T-cell (primary cell): ENCODE results near the gene LRP5. TPM values are rescaled to one million over a fixed set of nuclear protein-coding genes. Genes with fewer than 3 reads are reported as not detected.
"Not testable (repeated sequence)": the region's sequence is repeated elsewhere in the genome, so short reads cannot be mapped to it uniquely, and the experiment has no call there.

Experiments
- ATAC-seq, 4 experiments: fragments of 200-7000 bp in 3 of 4; fragments of 150-1000 bp in 1 of 4; cut with Tn5 transposase; replicated peaks in 1 of 4; 1 replicate in 3 of 4; 2 replicates in 1 of 4; pipeline ENCODE4 v1.10.0; 2021; ENCODE audit warnings: moderate library complexity in 3 of 4, mild to moderate bottlenecking in 2 of 4, moderate number of reproducible peaks in 1 of 4
- CTCF ChIA-PET, 2 donors: fragments of 300-600 bp; sonication (Branson Sonifier 250); formaldehyde crosslinking; loops; one replicate each; lab custom pipeline; 2022; ENCODE audit warnings: antibody characterized with exemption in 2 of 2; lab: Charles Lee
- POLR2A ChIA-PET, 2 donors: fragments of 300-600 bp; sonication (Branson Sonifier 250); formaldehyde crosslinking; loops; one replicate each; lab custom pipeline; 2022; ENCODE audit warnings: antibody characterized with exemption in 2 of 2; lab: Charles Lee
- DNase-seq, 35 experiments: peaks; one replicate each; pipeline versions ENCODE4 v3.0.0 to v3.0.0-alpha.2; 2013 to 2023
- H3K27ac ChIP-seq: one replicate; pipeline ENCODE4 v1.5.1; 2013; ENCODE audit warnings: low read length
- H3K27me3 ChIP-seq, 2 experiments: replicated peaks in 1 of 2; 1 replicate in 1 of 2; 2 replicates in 1 of 2; pipeline versions ENCODE4 v1.6.1 to v1.7.0; 2013; ENCODE audit warnings: low read length in 1 of 2, mixed read lengths in 1 of 2; ENCODE audit not compliant: control insufficient read depth in 2 of 2, insufficient read depth in 2 of 2; ENCODE audit errors: extremely low read depth in 1 of 2
- H3K36me3 ChIP-seq, 2 donors: 1 replicate in 1 of 2; 2 replicates in 1 of 2; pipeline versions ENCODE4 v1.6.1 to v1.7.0; 2013; ENCODE audit warnings: low read length in 1 of 2; ENCODE audit not compliant: control insufficient read depth in 2 of 2, insufficient read depth in 1 of 2; ENCODE audit errors: extremely low read depth in 1 of 2
- H3K4me1 ChIP-seq, 2 experiments: 1 replicate in 1 of 2; 2 replicates in 1 of 2; pipeline versions ENCODE4 v1.6.1 to v1.7.0; 2013; ENCODE audit warnings: low read length in 2 of 2, mixed read lengths in 1 of 2; ENCODE audit not compliant: insufficient read depth in 2 of 2, control insufficient read depth in 1 of 2; ENCODE audit errors: extremely low read depth in 1 of 2
- H3K4me3 ChIP-seq, 2 donors: 1 replicate in 1 of 2; 2 replicates in 1 of 2; pipeline versions ENCODE4 v1.5.1 to v1.7.0; 2013; ENCODE audit warnings: mild to moderate bottlenecking in 2 of 2, low read length in 1 of 2, moderate library complexity in 1 of 2; ENCODE audit not compliant: control insufficient read depth in 1 of 2; ENCODE audit errors: extremely low read depth in 1 of 2
- H3K9me3 ChIP-seq: 2 replicates; pipeline ENCODE4 v1.7.0; 2013
- H3K27ac Mint-ChIP-seq, 2 donors: one replicate each; pipeline ENCODE4 v1.8.0; 2020 to 2021; ENCODE audit warnings: mild to moderate bottlenecking in 2 of 2, mixed read lengths in 2 of 2
- H3K27me3 Mint-ChIP-seq, 2 donors: one replicate each; pipeline ENCODE4 v1.8.0; 2021 to 2022; ENCODE audit warnings: mixed read lengths in 2 of 2
- H3K36me3 Mint-ChIP-seq: one replicate; pipeline ENCODE4 v1.8.0; 2021; ENCODE audit warnings: mixed read lengths
- H3K4me1 Mint-ChIP-seq, 3 donors: one replicate each; pipeline ENCODE4 v1.8.0; 2020 to 2022; ENCODE audit warnings: mixed read lengths in 3 of 3, mild to moderate bottlenecking in 1 of 3
- H3K4me3 Mint-ChIP-seq, 3 donors: one replicate each; pipeline ENCODE4 v1.8.0; 2020 to 2022; ENCODE audit warnings: mild to moderate bottlenecking in 3 of 3, mixed read lengths in 3 of 3, moderate library complexity in 3 of 3
- H3K9me3 Mint-ChIP-seq, 3 donors: one replicate each; pipeline ENCODE4 v1.8.0; 2020 to 2022; ENCODE audit warnings: mixed read lengths in 3 of 3
- WGBS: methylation state at CpG from one replicate; pipeline ENCODE4 v1.1.5; 2013; ENCODE audit warnings: missing lambda C conversion rate; ENCODE audit not compliant: insufficient coverage; 5-methylcytosine and 5-hydroxymethylcytosine counted together
- total RNA-seq, 35 experiments: library from RNA in 6 of 35; stranded (reverse) in 6 of 35; fragments of 120-200 nt in 1 of 35; gene quantifications; one replicate each; pipeline versions ENCODE4 v1.2.1 to v1.2.4 and lab custom pipeline; 2013 to 2026

Gene LRP5
- total RNA-seq, 5 donors from 2014 or later (not counting 1 experiment from before 2014, with no cell fraction given), result 1.8 to 11.3 (median 7.0) TPM

DNA sequence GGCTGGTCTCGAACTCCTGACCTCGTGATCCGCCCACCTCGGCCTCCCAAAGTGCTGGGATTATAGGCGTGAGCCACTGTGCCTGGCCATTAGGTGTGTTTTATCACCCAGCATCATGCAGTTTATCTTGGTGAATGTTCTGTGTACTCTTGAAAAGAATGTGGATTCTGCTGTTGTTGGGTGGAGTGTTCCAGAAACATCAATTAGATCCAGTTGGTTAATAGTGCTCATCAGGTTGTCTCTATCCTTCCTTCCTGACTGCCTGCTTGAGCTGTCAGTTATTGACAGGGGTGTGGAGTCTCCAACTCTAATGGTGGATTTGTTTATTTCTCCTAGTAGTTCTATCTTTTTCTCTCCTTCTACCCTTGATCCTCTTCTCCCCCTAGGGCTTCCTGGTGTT is 118.0 kb downstream of the LRP5 start:
- DNase-seq, result no peak
- ChIA-PET CTCF (no interaction called here), POLR2A (no interaction called here)
- no CpG with 5 or more reads among the region's 5 CpGs for WGBS
- Mint-ChIP-seq H3K27ac (no peak overlapping the region), H3K9me3 (peaks cover 4 to 13% (median 7%) of the 10 kb centered on the region in 3 donors), H3K27me3 (no peaks in the 10 kb centered on the region), H3K36me3 (peaks cover 5% of the 10 kb centered on the region), H3K4me1 (no peaks in the 10 kb centered on the region), H3K4me3 (no peak overlapping the region)
- H3K9me3 ChIP-seq, result no peaks in the 10 kb centered on the region
- no peaks in the 10 kb centered on the region for H3K27me3 ChIP-seq
- no peaks in the 10 kb centered on the region for H3K4me1 ChIP-seq
- H3K36me3 ChIP-seq, result peaks cover 0 to 23% of the 10 kb centered on the region in 2 donors
- ATAC-seq, result no peak
- no peak overlapping the region for H3K27ac ChIP-seq
- H3K4me3 ChIP-seq, result no peak overlapping the region

- Mint-ChIP-seq H3K36me3 (peaks cover 5% of the 10 kb centered on the region), H3K9me3 (peaks cover 4 to 13% (median 7%) of the 10 kb centered on the region in 3 donors), H3K4me1 (no peaks in the 10 kb centered on the region), H3K4me3 (no peak overlapping the region), H3K27me3 (no peaks in the 10 kb centered on the region), H3K27ac (no peak overlapping the region)
- POLR2A ChIA-PET, result no interaction called here
- Histone ChIP-seq H3K27me3 (no peaks in the 10 kb centered on the region), H3K4me1 (no peaks in the 10 kb centered on the region), H3K4me3 (no peak overlapping the region), H3K9me3 (no peaks in the 10 kb centered on the region), H3K27ac (no peak overlapping the region), H3K36me3 (peaks cover 0 to 23% of the 10 kb centered on the region in 2 donors)
- ATAC-seq (no peak), DNase-seq (no peak)
- CTCF ChIA-PET, result no interaction called here
- no CpG with 5 or more reads among the region's 3 CpGs for WGBS
These were observed 118.4 kb downstream of the LRP5 start for GRCh38 chr11:68430801-68431200.

GRCh38 chr11:68431984-68432645 is 119.7 kb downstream of the LRP5 start:
- 88% methylated on average over 22 of the region's 24 CpGs for WGBS
- Mint-ChIP-seq H3K36me3 (peaks cover 5% of the 10 kb centered on the region), H3K4me1 (no peaks in the 10 kb centered on the region), H3K27me3 (no peaks in the 10 kb centered on the region), H3K4me3 (no peak overlapping the region), H3K27ac (no peak overlapping the region), H3K9me3 (peaks cover 4 to 13% (median 7%) of the 10 kb centered on the region in 3 donors)
- ATAC-seq, result no peak
- ChIA-PET CTCF (no interaction called here), POLR2A (no interaction called here)
- H3K9me3 ChIP-seq, result no peaks in the 10 kb centered on the region
- peaks cover 0 to 29% of the 10 kb centered on the region in 2 donors for H3K36me3 ChIP-seq
- H3K4me3 ChIP-seq, result no peak overlapping the region
- H3K4me1 ChIP-seq, result no peaks in the 10 kb centered on the region
- no peak for DNase-seq
- H3K27me3 ChIP-seq, result peaks cover 0 to 2% of the 10 kb centered on the region in 2 experiments
- no peak overlapping the region for H3K27ac ChIP-seq

- H3K36me3 Mint-ChIP-seq, result peaks cover 5% of the 10 kb centered on the region
- peaks cover 4 to 13% (median 7%) of the 10 kb centered on the region in 3 donors for H3K9me3 Mint-ChIP-seq
- no peaks in the 10 kb centered on the region for H3K4me1 ChIP-seq
- CTCF ChIA-PET, result no interaction called here
- peaks cover 0 to 2% (median 0%) of the 10 kb centered on the region in 3 donors for H3K4me1 Mint-ChIP-seq
- no peak overlapping the region for H3K27ac Mint-ChIP-seq
- peaks cover 0 to 30% of the 10 kb centered on the region in 2 donors for H3K36me3 ChIP-seq
- DNase-seq (no peak), ATAC-seq (no peak)
- H3K4me3 Mint-ChIP-seq, result no peak overlapping the region
- 95% methylated on average over 16 of the region's 17 CpGs for WGBS
- H3K27ac ChIP-seq, result no peak overlapping the region
- POLR2A ChIA-PET, result no interaction called here
- H3K27me3 ChIP-seq, result peaks cover 0 to 2% of the 10 kb centered on the region in 2 experiments
- no peak overlapping the region for H3K4me3 ChIP-seq
- no peaks in the 10 kb centered on the region for H3K9me3 ChIP-seq
- no peaks in the 10 kb centered on the region for H3K27me3 Mint-ChIP-seq
These were observed 120.5 kb downstream of the LRP5 start for GRCh38 chr11:68432874-68433273.

DNA sequence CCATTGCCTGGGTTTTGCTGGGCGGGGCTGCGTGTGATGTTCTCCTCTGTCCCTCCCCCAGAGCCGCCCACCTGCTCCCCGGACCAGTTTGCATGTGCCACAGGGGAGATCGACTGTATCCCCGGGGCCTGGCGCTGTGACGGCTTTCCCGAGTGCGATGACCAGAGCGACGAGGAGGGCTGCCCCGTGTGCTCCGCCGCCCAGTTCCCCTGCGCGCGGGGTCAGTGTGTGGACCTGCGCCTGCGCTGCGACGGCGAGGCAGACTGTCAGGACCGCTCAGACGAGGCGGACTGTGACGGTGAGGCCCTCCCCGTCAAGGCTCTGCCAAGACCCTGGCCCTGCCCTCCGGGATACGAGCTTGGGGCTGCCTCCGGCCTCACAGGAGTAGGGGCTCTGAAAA is 121.2 kb downstream of the LRP5 start:
- ATAC-seq (no peak), DNase-seq (no peak)
- H3K27me3 Mint-ChIP-seq, result no peaks in the 10 kb centered on the region
- peaks cover 4 to 13% (median 7%) of the 10 kb centered on the region in 3 donors for H3K9me3 Mint-ChIP-seq
- Histone ChIP-seq H3K4me3 (no peak overlapping the region), H3K9me3 (no peaks in the 10 kb centered on the region), H3K36me3 (peaks cover 0 to 32% of the 10 kb centered on the region in 2 donors), H3K27ac (no peak overlapping the region), H3K27me3 (peaks cover 0 to 2% of the 10 kb centered on the region in 2 experiments), H3K4me1 (no peaks in the 10 kb centered on the region)
- ChIA-PET POLR2A (no interaction called here), CTCF (no interaction called here)
- peaks cover 0 to 2% (median 0%) of the 10 kb centered on the region in 3 donors for H3K4me1 Mint-ChIP-seq
- no peak overlapping the region for H3K4me3 Mint-ChIP-seq
- H3K27ac Mint-ChIP-seq, result no peak overlapping the region
- 96% methylated on average over 30 of the region's 31 CpGs for WGBS
- peaks cover 5% of the 10 kb centered on the region for H3K36me3 Mint-ChIP-seq

GRCh38 chr11:68434159-68434558 is 121.8 kb downstream of the LRP5 start:
- H3K4me1 Mint-ChIP-seq, H3K36me3 Mint-ChIP-seq, H3K27me3 ChIP-seq, H3K4me3 Mint-ChIP-seq, ATAC-seq, H3K27ac Mint-ChIP-seq, DNase-seq, H3K4me3 ChIP-seq, CTCF ChIA-PET, H3K27ac ChIP-seq, H3K27me3 Mint-ChIP-seq, POLR2A ChIA-PET, H3K9me3 ChIP-seq, H3K4me1 ChIP-seq: not testable (repeated sequence)
- H3K36me3 ChIP-seq, result peaks cover 0 to 31% of the 10 kb centered on the region in 2 donors
- H3K9me3 Mint-ChIP-seq, result peaks cover 4 to 11% (median 4%) of the 10 kb centered on the region in 3 donors
- no CpG with 5 or more reads among the region's 5 CpGs for WGBS
